HepG2 (cell line): ENCODE measurements around the gene PARD3. TPM values are rescaled to one million over a fixed set of nuclear protein-coding genes. Genes with fewer than 3 reads are reported as not detected.

Experiments used
- ATAC-seq: fragments of 200-7000 bp; cut with Tn5 transposase; 3 replicates; pipeline ENCODE4 v1.9.1; 2020; ENCODE audit warnings: mild to moderate bottlenecking, moderate library complexity
- BruUV-seq: library from RNA; stranded (reverse); fragments of 400-500 nt; replicated peaks from 2 replicates; lab custom pipeline; 2021; lab: Mats Ljungman, UMichigan
- CTCF ChIA-PET: fragments of 300-600 bp; formaldehyde crosslinking; extraction: SDS; loops from one replicate; lab custom pipeline; 2021; ENCODE audit warnings: low total read pairs, inconsistent platforms, low intra/inter-chr PET ratio; lab: Yijun Ruan, JAX
- POLR2A ChIA-PET: fragments of 350-600 bp; sonication (Branson Sonifier 250); formaldehyde crosslinking; loops from one replicate; lab custom pipeline; 2020; ENCODE audit warnings: antibody characterized with exemption, inconsistent platforms; lab: Yijun Ruan, JAX
- DNase-seq: peaks from one replicate; pipeline ENCODE4 v3.0.0-alpha.2; 2015; ENCODE audit warnings: low spot score
- FAIRE-seq: peaks from 3 replicates; lab custom pipeline; 2011; peaks lifted over from hg19 to GRCh38; lab: Jason Lieb, UNC
- H2AFZ ChIP-seq: one replicate; pipeline ENCODE4 v1.6.1; 2011; ENCODE audit warnings: low read length, inconsistent platforms
- H3K27ac ChIP-seq: fragments of 300-600 bp; 3 replicates; pipeline ENCODE4 v1.8.0; 2011; ENCODE audit warnings: mixed run types, mild to moderate bottlenecking, mixed read lengths, low read length, inconsistent platforms; ENCODE audit not compliant: insufficient read depth; ENCODE audit errors: extremely low read length
- H3K27me3 ChIP-seq, 2 experiments: fragments of 200-600 bp in 1 of 2; 2 replicates in 1 of 2; 3 replicates in 1 of 2; pipeline versions ENCODE4 v1.6.0 to v1.8.0; 2011; ENCODE audit warnings: low read length in 2 of 2, mild to moderate bottlenecking in 2 of 2, moderate library complexity in 2 of 2, inconsistent platforms in 1 of 2; ENCODE audit not compliant: insufficient read depth in 2 of 2, control insufficient read depth in 1 of 2
- H3K36me3 ChIP-seq, 2 experiments: fragments of 200-600 bp in 1 of 2; replicated peaks in 1 of 2; 2 replicates in 1 of 2; 3 replicates in 1 of 2; pipeline versions ENCODE4 v1.5.1 to v1.8.0; 2011; ENCODE audit warnings: low read length in 2 of 2, inconsistent platforms in 1 of 2; ENCODE audit not compliant: insufficient read depth in 2 of 2, control insufficient read depth in 1 of 2
- H3K4me1 ChIP-seq: 2 replicates; pipeline ENCODE4 v1.5.1; 2012; ENCODE audit warnings: low read length, inconsistent platforms; ENCODE audit not compliant: insufficient read depth
- H3K4me2 ChIP-seq: 2 replicates; pipeline ENCODE4 v1.6.0; 2011; ENCODE audit warnings: low read depth, low read length, inconsistent platforms
- H3K4me3 ChIP-seq, 3 experiments: fragments of 200-600 bp in 1 of 3; sonication (generic), shearing (Covaris generic) in 1 of 3; replicated peaks in 1 of 3; 2 replicates each; pipeline ENCODE4 v1.5.1; 2011 to 2016; ENCODE audit warnings: low read length in 3 of 3, inconsistent platforms in 2 of 3, low read depth in 2 of 3, mild to moderate bottlenecking in 2 of 3, control low read depth in 1 of 3, mixed read lengths in 1 of 3; ENCODE audit not compliant: insufficient read depth in 1 of 3
- H3K79me2 ChIP-seq: one replicate; pipeline ENCODE4 v1.6.1; 2011; ENCODE audit warnings: low read length, inconsistent platforms; ENCODE audit not compliant: insufficient read depth
- H3K9ac ChIP-seq: 2 replicates; pipeline ENCODE4 v1.6.0; 2011; ENCODE audit warnings: mild to moderate bottlenecking, low read depth, low read length, inconsistent platforms; ENCODE audit not compliant: insufficient read depth
- H3K9me3 ChIP-seq: 2 replicates; pipeline ENCODE4 v1.5.1; 2012; ENCODE audit warnings: mild to moderate bottlenecking, low read length
- H4K20me1 ChIP-seq: 2 replicates; pipeline ENCODE4 v1.6.0; 2011; ENCODE audit warnings: inconsistent platforms, mild to moderate bottlenecking, low read length, moderate library complexity; ENCODE audit not compliant: insufficient read depth
- ATM ChIP-seq: fragments of 450-650 bp; IDR thresholded peaks from 2 replicates; pipeline ENCODE4 v1.7.1; 2017; ENCODE audit warnings: mild to moderate bottlenecking, borderline replicate concordance
- CREB1 ChIP-seq, 2 experiments: fragments of 450-650 bp in 1 of 2; IDR thresholded peaks; 2 replicates each; pipeline ENCODE4 v1.6.1; 2016 to 2017; ENCODE audit warnings: control low read depth in 1 of 2, mild to moderate bottlenecking in 1 of 2, missing compliant biosample characterization in 1 of 2, missing genetic modification characterization in 1 of 2
- E2F5 ChIP-seq: sonication (generic); formaldehyde crosslinking; conservative IDR thresholded peaks from 2 replicates; pipeline ENCODE4 v1.4.0; 2020; ENCODE audit warnings: missing genetic modification reagents
- ELF3 ChIP-seq: IDR thresholded peaks from 2 replicates; pipeline ENCODE4 v1.6.1; 2016; ENCODE audit warnings: missing genetic modification reagents, missing compliant biosample characterization
- FOXP4 ChIP-seq: sonication (generic); formaldehyde crosslinking; IDR thresholded peaks from 2 replicates; pipeline ENCODE4 v1.4.0; 2020; ENCODE audit warnings: missing genetic modification reagents
- HOMEZ ChIP-seq: IDR thresholded peaks from 2 replicates; pipeline ENCODE4 v1.6.1; 2016; ENCODE audit warnings: low read depth
- KLF16 ChIP-seq, 2 experiments: sonication (generic) in 1 of 2; formaldehyde crosslinking in 1 of 2; IDR thresholded peaks; 2 replicates each; pipeline versions ENCODE4 v1.6.1 to v1.8.0; 2016 to 2023; ENCODE audit warnings: missing genetic modification reagents in 2 of 2, missing compliant biosample characterization in 1 of 2
- POGZ ChIP-seq: sonication (generic); formaldehyde crosslinking; IDR thresholded peaks from 2 replicates; pipeline ENCODE4 v1.4.0; 2020; ENCODE audit warnings: mild to moderate bottlenecking, missing genetic modification reagents
- POLR2AphosphoS5 ChIP-seq: IDR thresholded peaks from 2 replicates; pipeline ENCODE4 v1.6.1; 2012; ENCODE audit warnings: low read depth, low read length
- PRDM4 ChIP-seq: sonication (generic); formaldehyde crosslinking; IDR thresholded peaks from 2 replicates; pipeline ENCODE4 v1.9.0; 2021; ENCODE audit warnings: missing genetic modification reagents, borderline replicate concordance
- THYN1 ChIP-seq: sonication (generic); formaldehyde crosslinking; IDR thresholded peaks from 2 replicates; pipeline ENCODE4 v1.8.1; 2023; ENCODE audit warnings: low read depth, mild to moderate bottlenecking, moderate library complexity, missing genetic modification reagents, borderline replicate concordance
- ZNF251 ChIP-seq: sonication (generic); formaldehyde crosslinking; IDR thresholded peaks from 2 replicates; pipeline ENCODE4 v1.9.0; 2021; ENCODE audit warnings: mild to moderate bottlenecking, missing genetic modification reagents
- ZNF644 ChIP-seq: IDR thresholded peaks from 2 replicates; pipeline ENCODE4 v1.6.1; 2016; ENCODE audit warnings: low read depth
- ZNF672 ChIP-seq: sonication (generic); formaldehyde crosslinking; IDR thresholded peaks from 2 replicates; pipeline ENCODE4 v1.8.1; 2022; ENCODE audit warnings: missing genetic modification reagents
- WGBS: methylation state at CpG from one replicate; pipeline ENCODE4 v1.1.6; 2017; ENCODE audit warnings: low lambda C conversion rate; 5-methylcytosine and 5-hydroxymethylcytosine counted together
- in situ Hi-C: cut with HindIII; loops from 2 replicates; pipeline ENCODE4 v1.10.0; 2017; ENCODE audit warnings: low pct_unique_long_range_greater_than_20kb; ENCODE audit not compliant: extremely low pct_ligation_motif_present
- intact Hi-C: fragments of 100-400 bp; cut with micrococcal nuclease; formaldehyde crosslinking; loops from one replicate; pipeline ENCODE4 v1.10.0; 2022; ENCODE audit not compliant: unreplicated experiment
- polyA plus RNA-seq, 8 experiments: library from polyadenylated mRNA; depleted of rRNA in 3 of 8; stranded (reverse) in 7 of 8; unstranded in 1 of 8; fragments of >200 nt; fragmentation: Illumina TruSeq in 4 of 8; extraction: Trizol in 4 of 8; gene quantifications; 2 replicates each; pipeline versions ENCODE4 v1.2.1 to v1.2.3, GENCODE V29; 2011 to 2016; ENCODE audit warnings: low read depth in 4 of 8, missing spikeins in 1 of 8, mixed read lengths in 1 of 8; ENCODE audit not compliant: insufficient read depth in 1 of 8
- total RNA-seq, 5 experiments: library from RNA; depleted of rRNA; stranded (reverse); fragments of >200 nt; fragmentation: Illumina TruSeq; extraction: Trizol; gene quantifications; 2 replicates each; pipeline ENCODE4 v1.2.3, GENCODE V29; 2016; ENCODE audit warnings: low read depth in 1 of 5

PARD3 gene
- total and polyA plus RNA-seq, 2 of the 13 experiments (the other 11 are each of a cell fraction or from before 2014, with no cell fraction given): 40.9 to 60.0 TPM

GRCh38 chr10:34711500-34711899 lies 103.6 kb downstream of the PARD3 start (continued):
- TF ChIP-seq FOXP4 (CRISPR knock-in tag) (0 out of 2 replicates have a peak, but pooled peaks have one; percentile 19), PRDM4 (CRISPR knock-in tag) (no peak), ZNF251 (CRISPR knock-in tag) (no peak), CREB1 (IDR thresholded peaks at IDR 0.05) (no peak), CREB1 (CRISPR knock-in tag; IDR thresholded peaks at IDR 0.05) (0 out of 2 replicates have a peak, but pooled peaks have one; percentile 31), ZNF672 (CRISPR knock-in tag) (no peak), KLF16 (CRISPR knock-in tag; IDR thresholded peaks at IDR 0.05) (0 out of 4 replicates have a peak, but pooled peaks of 1 of the 2 experiments have one; percentile 15)
- TF ChIP-seq, all 625 proteins: peak for 23

GRCh38 chr10:34710391-34710751 lies 104.7 kb downstream of the PARD3 start:
- H3K4me1 ChIP-seq: peaks cover 85% of the 10 kb centered on the region
- no peak overlapping the region for H3K9ac ChIP-seq
- no peak overlapping the region for H3K27ac ChIP-seq
- 78% methylated on average over 4 of the region's 4 CpGs for WGBS
- H4K20me1 ChIP-seq: peaks cover 19% of the 10 kb centered on the region
- in situ Hi-C loops (no loop called here), intact Hi-C loops (no loop called here)
- no peaks in the 10 kb centered on the region for H3K36me3 ChIP-seq
- FAIRE-seq: no peak
- BruUV-seq: no TSS peak
- CTCF ChIA-PET: no interaction called here
- no peak overlapping the region for H3K4me2 ChIP-seq
- POLR2A ChIA-PET: interaction anchor here (1.4 kb wide), 1 partner anchor 27 kb away, joined by 4 read pairs; no protein-coding TSS in a partner anchor
- peaks cover 79% of the 10 kb centered on the region for H3K79me2 ChIP-seq
- H3K9me3 ChIP-seq: no peaks in the 10 kb centered on the region
- no peak overlapping the region for H2AFZ ChIP-seq
- ATAC-seq: no peak
- no peaks in the 10 kb centered on the region for H3K27me3 ChIP-seq
- no peak overlapping the region for H3K4me3 ChIP-seq
- no peak for DNase-seq
- TF ChIP-seq ELF3 (no peak), ATM (no peak), ZNF644 (CRISPR knock-in tag) (0 out of 2 replicates have a peak, but pooled peaks have one; percentile 39), POGZ (CRISPR knock-in tag) (no peak), THYN1 (CRISPR knock-in tag) (no peak), E2F5 (CRISPR knock-in tag) (no peak), POLR2AphosphoS5 (no peak), HOMEZ (peak; percentile 52; the same call in 1 of the 2 replicates)
